ENCODE data around the gene SULT1B1. TPM values are rescaled to one million over a fixed set of nuclear protein-coding genes. Genes with fewer than 3 reads are reported as not detected.

The SULT1B1 gene
- total RNA-seq, 2 experiments from 2014 or later = 0.64 to 0.80 TPM

- no peaks in the 10 kb centered on the region for H3K27me3 Mint-ChIP-seq
- H3K27ac Mint-ChIP-seq = no peak overlapping the region
- peaks cover 6% of the 10 kb centered on the region for H3K36me3 Mint-ChIP-seq
- H3K4me3 Mint-ChIP-seq = no peak overlapping the region
- H3K4me1 Mint-ChIP-seq = peaks cover 5% of the 10 kb centered on the region
- no peak for DNase-seq
- no peaks in the 10 kb centered on the region for H3K9me3 Mint-ChIP-seq
These were observed 30.4 kb downstream of the SULT1B1 start for GRCh38 chr4:69730002-69730401.

- peaks cover 12% of the 10 kb centered on the region for H3K36me3 Mint-ChIP-seq
- no peaks in the 10 kb centered on the region for H3K27me3 Mint-ChIP-seq
- H3K9me3 Mint-ChIP-seq = peaks cover 1% of the 10 kb centered on the region
- no peak overlapping the region for H3K4me3 Mint-ChIP-seq
- H3K4me1 Mint-ChIP-seq = peaks cover 5% of the 10 kb centered on the region
- no peak for DNase-seq
- no peak overlapping the region for H3K27ac Mint-ChIP-seq
These were observed 32.5 kb downstream of the SULT1B1 start for GRCh38 chr4:69727926-69728325.

- Mint-ChIP-seq H3K27ac (no peak overlapping the region), H3K4me3 (no peak overlapping the region), H3K27me3 (no peaks in the 10 kb centered on the region), H3K36me3 (peaks cover 12% of the 10 kb centered on the region), H3K9me3 (peaks cover 1% of the 10 kb centered on the region), H3K4me1 (peaks cover 5% of the 10 kb centered on the region)
- DNase-seq = no peak
These were observed 33.0 kb downstream of the SULT1B1 start for GRCh38 chr4:69727426-69727825.

GRCh38 chr4:69726971-69727370 lies 33.4 kb downstream of the SULT1B1 start:
- no peak for DNase-seq
- no peaks in the 10 kb centered on the region for H3K27me3 Mint-ChIP-seq
- H3K4me1 Mint-ChIP-seq = peaks cover 5% of the 10 kb centered on the region

GRCh38 chr4:69718396-69719271 lies 41.8 kb downstream of the SULT1B1 start:
- Mint-ChIP-seq H3K4me1 (peaks cover 3% of the 10 kb centered on the region), H3K27ac (no peak overlapping the region), H3K4me3 (no peak overlapping the region), H3K36me3 (no peaks in the 10 kb centered on the region), H3K27me3 (no peaks in the 10 kb centered on the region), H3K9me3 (no peaks in the 10 kb centered on the region)
- DNase-seq = no peak

More at GRCh38 chr4:69726971-69727370, 33.4 kb downstream of the SULT1B1 start:
- H3K36me3 Mint-ChIP-seq = peaks cover 12% of the 10 kb centered on the region
- peaks cover 1% of the 10 kb centered on the region for H3K9me3 Mint-ChIP-seq
- no peak overlapping the region for H3K4me3 Mint-ChIP-seq
- H3K27ac Mint-ChIP-seq = no peak overlapping the region

GRCh38 chr4:69717778-69718177 lies 42.6 kb downstream of the SULT1B1 start:
- Mint-ChIP-seq H3K36me3 (no peaks in the 10 kb centered on the region), H3K4me3 (no peak overlapping the region), H3K9me3 (no peaks in the 10 kb centered on the region), H3K27ac (no peak overlapping the region), H3K27me3 (no peaks in the 10 kb centered on the region), H3K4me1 (peaks cover 3% of the 10 kb centered on the region)
- DNase-seq = no peak

- Mint-ChIP-seq H3K27me3 (no peaks in the 10 kb centered on the region), H3K9me3 (no peaks in the 10 kb centered on the region), H3K4me3 (no peak overlapping the region), H3K27ac (no peak overlapping the region), H3K36me3 (no peaks in the 10 kb centered on the region), H3K4me1 (peaks cover 3% of the 10 kb centered on the region)
- no peak for DNase-seq
These were observed 43.8 kb downstream of the SULT1B1 start for GRCh38 chr4:69716654-69717053.

- H3K27ac Mint-ChIP-seq = no peak overlapping the region
- no peaks in the 10 kb centered on the region for H3K36me3 Mint-ChIP-seq
- H3K27me3 Mint-ChIP-seq = no peaks in the 10 kb centered on the region
- H3K4me3 Mint-ChIP-seq = no peak overlapping the region
- H3K4me1 Mint-ChIP-seq = peaks cover 3% of the 10 kb centered on the region
- no peak for DNase-seq
- peaks cover 7% of the 10 kb centered on the region for H3K9me3 Mint-ChIP-seq
These were observed 46.3 kb downstream of the SULT1B1 start for GRCh38 chr4:69714086-69714485.

GRCh38 chr4:69713593-69713992 lies 46.8 kb downstream of the SULT1B1 start:
- Mint-ChIP-seq H3K4me1 (peaks cover under 1% of the 10 kb centered on the region), H3K27ac (no peak overlapping the region), H3K4me3 (no peak overlapping the region), H3K9me3 (peaks cover 7% of the 10 kb centered on the region), H3K27me3 (no peaks in the 10 kb centered on the region), H3K36me3 (no peaks in the 10 kb centered on the region)
- DNase-seq = no peak

- Mint-ChIP-seq H3K4me3 (no peak overlapping the region), H3K9me3 (peaks cover 7% of the 10 kb centered on the region), H3K4me1 (peaks cover 1% of the 10 kb centered on the region), H3K27ac (no peak overlapping the region), H3K27me3 (no peaks in the 10 kb centered on the region), H3K36me3 (no peaks in the 10 kb centered on the region)
- no peak for DNase-seq
These were observed 49.8 kb downstream of the SULT1B1 start for GRCh38 chr4:69710580-69710979.

- no peak for DNase-seq
- H3K27me3 Mint-ChIP-seq = no peaks in the 10 kb centered on the region
- H3K4me3 Mint-ChIP-seq = no peak overlapping the region
- H3K4me1 Mint-ChIP-seq = peaks cover 1% of the 10 kb centered on the region
- H3K9me3 Mint-ChIP-seq = peaks cover 7% of the 10 kb centered on the region
- no peaks in the 10 kb centered on the region for H3K36me3 Mint-ChIP-seq
- H3K27ac Mint-ChIP-seq = no peak overlapping the region
These were observed 52.2 kb downstream of the SULT1B1 start for GRCh38 chr4:69708211-69708610.

GRCh38 chr4:69707807-69708206 lies 52.6 kb downstream of the SULT1B1 start:
- H3K4me3 Mint-ChIP-seq = no peak overlapping the region
- no peak overlapping the region for H3K27ac Mint-ChIP-seq
- no peaks in the 10 kb centered on the region for H3K36me3 Mint-ChIP-seq
- peaks cover 1% of the 10 kb centered on the region for H3K4me1 Mint-ChIP-seq
- no peaks in the 10 kb centered on the region for H3K27me3 Mint-ChIP-seq
- no peak for DNase-seq
- H3K9me3 Mint-ChIP-seq = peaks cover 7% of the 10 kb centered on the region

GRCh38 chr4:69702201-69702600 lies 58.2 kb downstream of the SULT1B1 start:
- peaks cover 15% of the 10 kb centered on the region for H3K9me3 Mint-ChIP-seq
- DNase-seq = no peak
- H3K4me1 Mint-ChIP-seq = no peaks in the 10 kb centered on the region
- H3K4me3 Mint-ChIP-seq = no peak overlapping the region
- H3K27me3 Mint-ChIP-seq = no peaks in the 10 kb centered on the region
- no peaks in the 10 kb centered on the region for H3K36me3 Mint-ChIP-seq
- H3K27ac Mint-ChIP-seq = no peak overlapping the region

- H3K4me1 Mint-ChIP-seq = no peaks in the 10 kb centered on the region
- H3K4me3 Mint-ChIP-seq = no peak overlapping the region
- no peaks in the 10 kb centered on the region for H3K27me3 Mint-ChIP-seq
- H3K36me3 Mint-ChIP-seq = no peaks in the 10 kb centered on the region
- H3K27ac Mint-ChIP-seq = no peak overlapping the region
- no peak for DNase-seq
- H3K9me3 Mint-ChIP-seq = peaks cover 15% of the 10 kb centered on the region
These were observed 58.7 kb downstream of the SULT1B1 start for GRCh38 chr4:69701696-69702095.

- Mint-ChIP-seq H3K9me3 (peaks cover 20% of the 10 kb centered on the region), H3K4me1 (no peaks in the 10 kb centered on the region), H3K36me3 (no peaks in the 10 kb centered on the region), H3K27ac (no peak overlapping the region), H3K27me3 (no peaks in the 10 kb centered on the region), H3K4me3 (no peak overlapping the region)
- DNase-seq = no peak
These were observed 62.7 kb downstream of the SULT1B1 start for GRCh38 chr4:69697536-69698242.
